ENCODE results near the gene ZNF827. TPM values are rescaled to one million over a fixed set of nuclear protein-coding genes. Genes with fewer than 3 reads are reported as not detected.

Gene ZNF827
- total RNA-seq: 11.2 TPM
- long read RNA-seq, partial matches to known transcripts: 1 of 3 reads
- long read RNA-seq, other reads (novel, unspliced or antisense): 2 of 3 reads

GRCh38 chr4:145938618-145939440 lies at the start of gene ZNF827:
ZNF827 (minus strand) TSS chr4:145938823; CDS start chr4:145938407, 416 bp downstream.
- intact Hi-C loops (cut with DNase I): no loop called here
- H3K27ac ChIP-seq: peak within 1 kb of the TSS; percentile 67

GRCh38 chr4:145984563-145984962 lies 45.9 kb upstream of the ZNF827 start:
- DNase-seq (no peak), ATAC-seq (no peak)
- no peaks in the 10 kb centered on the region for H3K9me3 ChIP-seq
- H3K4me1 ChIP-seq: no peaks in the 10 kb centered on the region
- H3K4me3 ChIP-seq: no peak overlapping the region
- no peaks in the 10 kb centered on the region for H3K36me3 ChIP-seq
- no peak for TF ChIP-seq CTCF (IDR thresholded peaks at IDR 0.05)
- H3K27me3 ChIP-seq: no peaks in the 10 kb centered on the region
- no peak overlapping the region for H3K27ac ChIP-seq
- intact Hi-C loops (cut with DNase I): no loop called here

More at GRCh38 chr4:145938618-145939440, at the start of gene ZNF827:
- DNase-seq (peak; percentile 79), ATAC-seq (peak; percentile 65)
- Histone ChIP-seq H3K4me3 (peak within 1 kb of the TSS; percentile 84), H3K4me1 (peaks cover 11% of the 10 kb centered on the region), H3K9me3 (no peaks in the 10 kb centered on the region), H3K36me3 (no peaks in the 10 kb centered on the region), H3K27me3 (no peaks in the 10 kb centered on the region)
- no peak for TF ChIP-seq CTCF (IDR thresholded peaks at IDR 0.05)

GRCh38 chr4:145982791-145983190 lies 44.2 kb upstream of the ZNF827 start:
- no peaks in the 10 kb centered on the region for H3K27me3 ChIP-seq
- no peak for ATAC-seq
- H3K9me3 ChIP-seq: no peaks in the 10 kb centered on the region
- TF ChIP-seq CTCF (IDR thresholded peaks at IDR 0.05): no peak
- DNase-seq: no peak
- H3K36me3 ChIP-seq: no peaks in the 10 kb centered on the region
- intact Hi-C loops (cut with DNase I): no loop called here
- H3K4me1 ChIP-seq: no peaks in the 10 kb centered on the region
- no peak overlapping the region for H3K27ac ChIP-seq
- no peak overlapping the region for H3K4me3 ChIP-seq

GRCh38 chr4:145979160-145979559 lies 40.5 kb upstream of the ZNF827 start:
- DNase-seq: no peak
- Histone ChIP-seq H3K27me3 (no peaks in the 10 kb centered on the region), H3K36me3 (no peaks in the 10 kb centered on the region), H3K9me3 (no peaks in the 10 kb centered on the region), H3K27ac (no peak overlapping the region), H3K4me1 (no peaks in the 10 kb centered on the region), H3K4me3 (no peak overlapping the region)
- no peak for ATAC-seq
- intact Hi-C loops (cut with DNase I): no loop called here
- no peak for TF ChIP-seq CTCF (IDR thresholded peaks at IDR 0.05)

- intact Hi-C loops (cut with DNase I): no loop called here
- no peak for TF ChIP-seq CTCF (IDR thresholded peaks at IDR 0.05)
- no peak overlapping the region for H3K27ac ChIP-seq
- H3K9me3 ChIP-seq: no peaks in the 10 kb centered on the region
- no peak overlapping the region for H3K4me3 ChIP-seq
- H3K27me3 ChIP-seq: no peaks in the 10 kb centered on the region
- H3K4me1 ChIP-seq: no peaks in the 10 kb centered on the region
- ATAC-seq (no peak), DNase-seq (no peak)
- no peaks in the 10 kb centered on the region for H3K36me3 ChIP-seq
Observed at GRCh38 chr4:145976680-145977079, 38.1 kb upstream of the ZNF827 start.
